Large intestine (tissue), 12 donors: ENCODE results near the gene ORAI1. TPM values are rescaled to one million over a fixed set of nuclear protein-coding genes. Genes with fewer than 3 reads are reported as not detected.

Experiments used
- DNase-seq, 2 donors: peaks; one replicate each; pipeline versions ENCODE4 v3.0.0 to v3.0.0-alpha.2; 2013
- H3K27ac ChIP-seq: one replicate; pipeline ENCODE4 v1.5.1; 2013; ENCODE audit warnings: low read length
- H3K27me3 ChIP-seq: 2 replicates; pipeline ENCODE4 v1.6.1; 2013; ENCODE audit warnings: low read length; ENCODE audit not compliant: control insufficient read depth, insufficient read depth
- H3K36me3 ChIP-seq: 2 replicates; pipeline ENCODE4 v1.6.1; 2013; ENCODE audit warnings: low read length; ENCODE audit not compliant: control insufficient read depth, insufficient read depth
- H3K4me1 ChIP-seq: one replicate; pipeline ENCODE4 v1.6.1; 2013; ENCODE audit warnings: low read length; ENCODE audit not compliant: control insufficient read depth, insufficient read depth
- H3K4me3 ChIP-seq: one replicate; pipeline ENCODE4 v1.5.1; 2013; ENCODE audit warnings: low read length
- H3K9me3 ChIP-seq: one replicate; pipeline ENCODE4 v1.6.1; 2013; ENCODE audit warnings: mild to moderate bottlenecking, low read depth, low read length, moderate library complexity; ENCODE audit not compliant: control insufficient read depth
- WGBS: methylation state at CpG from one replicate; pipeline ENCODE4 v1.1.5; 2013; ENCODE audit warnings: low lambda C conversion rate; ENCODE audit not compliant: insufficient coverage; 5-methylcytosine and 5-hydroxymethylcytosine counted together
- long read RNA-seq, 11 donors: transcript quantifications; one replicate each; lab custom pipeline, GENCODE V29; 2026
- polyA plus RNA-seq: library from polyadenylated mRNA; unstranded; fragments of 120-200 nt; gene quantifications from one replicate; pipeline ENCODE4 v1.2.1, GENCODE V29; 2013

ORAI1 gene
- polyA plus RNA-seq = 37.4 TPM
- long read RNA-seq, donor 1, transcript ORAI1-203 (2 exons, 2,138 nt) = major isoform, 13 of 13 reads
- long read RNA-seq, donor 1, partial matches to known transcripts = 0 of 13 reads
- long read RNA-seq, donor 1, other reads (novel, unspliced or antisense) = 0 of 13 reads
- long read RNA-seq, donor 2, transcript ORAI1-203 (2 exons, 2,138 nt) = major isoform, 21 of 21 reads
- long read RNA-seq, donor 2, partial matches to known transcripts = 0 of 21 reads
- long read RNA-seq, donor 2, other reads (novel, unspliced or antisense) = 0 of 21 reads
- long read RNA-seq, donor 3 = 0 reads
- long read RNA-seq, donor 4 = 0 reads
- long read RNA-seq, donor 5, transcript ORAI1-203 (2 exons, 2,138 nt) = major isoform, 10 of 16 reads
- long read RNA-seq, donor 5, partial matches to known transcripts = 6 of 16 reads
- long read RNA-seq, donor 5, other reads (novel, unspliced or antisense) = 0 of 16 reads
- long read RNA-seq, donor 6, transcript ORAI1-203 (2 exons, 2,138 nt) = major isoform, 31 of 32 reads
- long read RNA-seq, donor 6, partial matches to known transcripts = 0 of 32 reads
- long read RNA-seq, donor 6, other reads (novel, unspliced or antisense) = 0 of 32 reads
- long read RNA-seq, donor 7, transcript ORAI1-203 (2 exons, 2,138 nt) = major isoform, 5 of 5 reads
- long read RNA-seq, donor 7, partial matches to known transcripts = 0 of 5 reads
- long read RNA-seq, donor 7, other reads (novel, unspliced or antisense) = 0 of 5 reads
- long read RNA-seq, donor 8, transcript ORAI1-203 (2 exons, 2,138 nt) = major isoform, 32 of 32 reads
- long read RNA-seq, donor 8, partial matches to known transcripts = 0 of 32 reads
- long read RNA-seq, donor 8, other reads (novel, unspliced or antisense) = 0 of 32 reads
- long read RNA-seq, donor 9, transcript ORAI1-203 (2 exons, 2,138 nt) = major isoform, 20 of 20 reads
- long read RNA-seq, donor 9, partial matches to known transcripts = 0 of 20 reads
- long read RNA-seq, donor 9, other reads (novel, unspliced or antisense) = 0 of 20 reads
- long read RNA-seq, donor 10, transcript ORAI1-203 (2 exons, 2,138 nt) = major isoform, 24 of 24 reads
- long read RNA-seq, donor 10, partial matches to known transcripts = 0 of 24 reads
- long read RNA-seq, donor 10, other reads (novel, unspliced or antisense) = 0 of 24 reads
- long read RNA-seq, donor 11, transcript ORAI1-203 (2 exons, 2,138 nt) = major isoform, 11 of 33 reads
- long read RNA-seq, donor 11, partial matches to known transcripts = 22 of 33 reads
- long read RNA-seq, donor 11, other reads (novel, unspliced or antisense) = 0 of 33 reads

- Histone ChIP-seq H3K27ac (peak within 1 kb of the TSS; percentile 99), H3K4me1 (peaks cover 43% of the 10 kb centered on the region)
- WGBS = no CpG with 5 or more reads among the region's 92 CpGs
These were observed at the start of gene ORAI1 for GRCh38 chr12:121626087-121626852. ORAI1 (plus strand) TSS chr12:121626530.

GRCh38 chr12:121576851-121577391 is 49.4 kb upstream of the ORAI1 start:
- WGBS = no CpG with 5 or more reads among the region's 4 CpGs
- Histone ChIP-seq H3K4me3 (no peak overlapping the region), H3K27ac (peak overlapping the region; percentile 33), H3K36me3 (peaks cover 14% of the 10 kb centered on the region), H3K27me3 (no peaks in the 10 kb centered on the region), H3K4me1 (peaks cover 22% of the 10 kb centered on the region), H3K9me3 (no peaks in the 10 kb centered on the region)
- DNase-seq = no peak

More at GRCh38 chr12:121626087-121626852, at the start of gene ORAI1:
- peak; percentile 98 to 99 for DNase-seq
- H3K36me3 ChIP-seq = peaks cover 7% of the 10 kb centered on the region
- no peaks in the 10 kb centered on the region for H3K9me3 ChIP-seq
- no peaks in the 10 kb centered on the region for H3K27me3 ChIP-seq
- peak within 1 kb of the TSS; percentile 87 for H3K4me3 ChIP-seq

- Histone ChIP-seq H3K9me3 (no peaks in the 10 kb centered on the region), H3K4me1 (peaks cover 27% of the 10 kb centered on the region), H3K27ac (no peak overlapping the region), H3K36me3 (peaks cover 12% of the 10 kb centered on the region), H3K27me3 (no peaks in the 10 kb centered on the region), H3K4me3 (no peak overlapping the region)
- DNase-seq = no peak
- WGBS = 40% methylated on average over 1 of the region's 10 CpGs
These were observed 48.7 kb upstream of the ORAI1 start for GRCh38 chr12:121577443-121578180.

- Histone ChIP-seq H3K4me1 (peaks cover 27% of the 10 kb centered on the region), H3K27ac (no peak overlapping the region)
- no CpG with 5 or more reads among the region's 77 CpGs for WGBS
These were observed 47.8 kb upstream of the ORAI1 start for GRCh38 chr12:121578230-121579189.

GRCh38 chr12:121579190-121579791 is 47.0 kb upstream of the ORAI1 start:
- peak in 1 of 2 donors; percentile 53 for DNase-seq
- WGBS = no CpG with 5 or more reads among the region's 53 CpGs
- Histone ChIP-seq H3K36me3 (peaks cover 10% of the 10 kb centered on the region), H3K27ac (no peak overlapping the region), H3K9me3 (no peaks in the 10 kb centered on the region), H3K27me3 (no peaks in the 10 kb centered on the region), H3K4me1 (peaks cover 23% of the 10 kb centered on the region), H3K4me3 (peak overlapping the region; percentile 68)

More at GRCh38 chr12:121578230-121579189, 47.8 kb upstream of the ORAI1 start:
- peaks cover 12% of the 10 kb centered on the region for H3K36me3 ChIP-seq
- no peaks in the 10 kb centered on the region for H3K27me3 ChIP-seq
- peak overlapping the region; percentile 68 for H3K4me3 ChIP-seq
- DNase-seq = peak in 1 of 2 donors; percentile 54
- no peaks in the 10 kb centered on the region for H3K9me3 ChIP-seq

- Histone ChIP-seq H3K27me3 (no peaks in the 10 kb centered on the region), H3K27ac (peak overlapping the region; percentile 9), H3K36me3 (peaks cover 3% of the 10 kb centered on the region), H3K4me1 (peaks cover 17% of the 10 kb centered on the region), H3K4me3 (peak overlapping the region; percentile 68), H3K9me3 (no peaks in the 10 kb centered on the region)
- WGBS = 0% methylated on average over 2 of the region's 54 CpGs
- peak; percentile 47 to 77 for DNase-seq
These were observed 46.1 kb upstream of the ORAI1 start for GRCh38 chr12:121579981-121580868.

- no peaks in the 10 kb centered on the region for H3K9me3 ChIP-seq
- H3K36me3 ChIP-seq = no peaks in the 10 kb centered on the region
- DNase-seq = peak in 1 of 2 donors; percentile 50
- H3K4me1 ChIP-seq = peaks cover 17% of the 10 kb centered on the region
- peak within 1 kb of the TSS; percentile 9 for H3K27ac ChIP-seq
- 100% methylated on average over 1 of the region's 23 CpGs for WGBS
- H3K27me3 ChIP-seq = no peaks in the 10 kb centered on the region
- peak within 1 kb of the TSS; percentile 68 for H3K4me3 ChIP-seq
These were observed 45.2 kb upstream of the ORAI1 start, which contains the start of gene KDM2B for GRCh38 chr12:121580959-121581685. KDM2B (minus strand) TSS chr12:121581023; CDS start chr12:121580911, 112 bp downstream.
